KOPT-K1 (cell line): ENCODE measurements around the gene TNNC2.
A peak's percentile ranks its signal among the peaks of the same experiment; 100 is the strongest.
"Not testable (repeated sequence)": the region's sequence is repeated elsewhere in the genome, so short reads cannot be mapped to it uniquely, and the experiment has no call there.

Experiments used
- H3K27ac ChIP-seq: fragments of 200-600 bp; sonication (generic); 2 replicates; pipeline ENCODE4 v1.5.1; 2016; ENCODE audit warnings: antibody characterized with exemption, mild to moderate bottlenecking, low read depth, low read length; ENCODE audit not compliant: poor library complexity, severe bottlenecking
- H3K36me3 ChIP-seq: fragments of 200-600 bp; sonication (generic); 2 replicates; pipeline ENCODE4 v1.5.1; 2017; ENCODE audit warnings: antibody characterized with exemption, mild to moderate bottlenecking, low read length, moderate library complexity; ENCODE audit not compliant: insufficient read depth
- H3K9me3 ChIP-seq: fragments of 200-600 bp; sonication (generic); 2 replicates; pipeline ENCODE4 v1.5.1; 2017; ENCODE audit warnings: antibody characterized with exemption, low read length, mild to moderate bottlenecking; ENCODE audit not compliant: insufficient read depth, poor library complexity, severe bottlenecking

Gene TNNC2

GRCh38 chr20:45817376-45818194, 9.5 kb downstream of the TNNC2 start:
- H3K27ac ChIP-seq: no peak overlapping the region
- peaks cover 44% of the 10 kb centered on the region for H3K36me3 ChIP-seq
- no peaks in the 10 kb centered on the region for H3K9me3 ChIP-seq

DNA sequence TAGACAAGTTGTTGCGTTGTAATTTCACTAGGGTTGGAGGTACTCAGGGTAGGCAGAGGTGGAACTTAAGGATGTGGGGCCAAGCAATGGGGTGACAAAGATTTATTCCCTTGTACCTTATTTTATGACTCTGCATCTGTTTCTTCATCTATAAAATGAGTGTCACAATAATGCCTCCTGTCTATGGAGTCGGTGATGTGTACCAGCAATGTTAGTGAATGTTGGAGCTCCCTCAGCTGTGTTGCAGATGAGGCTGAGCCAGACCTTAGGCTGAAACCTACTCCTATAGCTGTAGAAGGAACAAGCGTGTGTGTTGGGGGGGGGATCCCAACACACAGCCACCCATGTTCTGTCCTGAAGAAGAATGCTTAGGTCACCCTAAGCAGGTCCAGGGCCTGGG, 10.2 kb downstream of the TNNC2 start:
- H3K36me3 ChIP-seq: peaks cover 45% of the 10 kb centered on the region
- H3K27ac ChIP-seq: no peak overlapping the region
- H3K9me3 ChIP-seq: peaks cover 1% of the 10 kb centered on the region

GRCh38 chr20:45814314-45814713, 12.8 kb downstream of the TNNC2 start:
- H3K36me3 ChIP-seq: peaks cover 71% of the 10 kb centered on the region
- H3K9me3 ChIP-seq: peaks cover 11% of the 10 kb centered on the region
- H3K27ac ChIP-seq: no peak overlapping the region

DNA sequence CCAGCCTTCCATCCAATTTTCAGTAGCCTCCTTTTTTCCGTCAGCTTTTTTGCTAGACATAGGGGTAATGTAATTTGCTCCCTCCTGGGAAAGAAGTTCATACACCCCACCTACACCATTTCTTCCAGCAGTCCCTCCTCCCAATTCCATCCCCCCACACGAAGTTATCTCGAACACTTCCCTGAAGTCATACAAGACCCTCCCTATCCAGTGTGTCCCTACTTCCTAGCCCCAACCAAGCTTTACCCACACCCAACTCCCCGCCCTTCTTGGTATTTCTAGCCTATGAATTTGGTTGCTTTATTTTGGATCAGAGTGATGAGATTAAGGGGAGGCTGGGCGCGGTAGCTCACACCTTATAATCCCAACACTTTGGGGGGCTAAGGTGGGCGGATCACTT, 13.6 kb downstream of the TNNC2 start:
- Histone ChIP-seq H3K36me3 (peaks cover 79% of the 10 kb centered on the region), H3K27ac (peak overlapping the region; percentile 91), H3K9me3 (peaks cover 11% of the 10 kb centered on the region)

- Histone ChIP-seq H3K27ac (peak overlapping the region; percentile 91), H3K36me3 (peaks cover 84% of the 10 kb centered on the region), H3K9me3 (peaks cover 11% of the 10 kb centered on the region)
Measured at GRCh38 chr20:45813006-45813340, 14.1 kb downstream of the TNNC2 start.

GRCh38 chr20:45812157-45813005, 14.7 kb downstream of the TNNC2 start, which contains the start of gene UBE2C:
Gene UBE2C (plus strand): TSS chr20:45812644. CDS start chr20:45812696, 52 bp downstream.
- Histone ChIP-seq H3K36me3 (peaks cover 86% of the 10 kb centered on the region), H3K9me3 (peaks cover 11% of the 10 kb centered on the region), H3K27ac (peak within 1 kb of the TSS; percentile 91)

DNA sequence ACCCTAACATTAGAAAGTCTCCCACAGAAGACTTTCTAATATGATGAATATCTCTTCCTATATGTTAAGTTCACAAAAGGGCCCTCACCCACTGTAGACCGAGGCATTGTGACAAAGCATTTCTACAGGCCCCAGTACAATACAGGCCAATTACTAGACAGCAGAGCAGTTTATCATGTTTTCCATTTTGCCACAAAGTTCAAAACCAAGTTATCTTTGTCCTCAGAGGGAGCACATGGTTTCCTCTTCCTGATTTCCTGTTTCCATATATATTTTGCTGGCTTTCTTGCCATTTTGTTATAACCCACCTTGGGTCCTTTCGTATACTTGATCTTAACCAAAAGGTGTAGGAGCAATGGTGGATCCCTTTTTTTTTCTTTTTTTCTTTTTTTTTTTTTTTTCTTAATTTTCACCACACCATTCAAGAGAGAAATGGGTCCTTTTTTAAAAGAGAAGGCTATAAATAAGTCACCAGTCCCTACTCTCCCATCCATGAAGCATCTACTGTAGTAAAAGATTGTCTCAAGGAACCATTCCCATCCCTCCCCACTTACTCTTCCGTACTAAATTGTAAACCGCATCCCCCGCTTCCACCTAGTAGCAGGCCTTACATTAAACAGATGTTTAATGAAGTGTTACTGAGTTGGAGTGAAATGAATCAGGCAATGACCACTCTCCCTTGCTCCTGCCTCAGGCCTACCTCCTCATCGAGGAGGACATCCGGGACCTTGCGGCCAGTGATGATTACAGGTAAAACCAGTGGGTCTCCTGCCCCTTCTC, 16.7 kb downstream of the TNNC2 start:
- H3K36me3 ChIP-seq: peaks cover 86% of the 10 kb centered on the region
- H3K9me3 ChIP-seq: peaks cover 11% of the 10 kb centered on the region
- no peak overlapping the region for H3K27ac ChIP-seq

- peaks cover 65% of the 10 kb centered on the region for H3K36me3 ChIP-seq
Measured at GRCh38 chr20:45801851-45802250, 25.3 kb downstream of the TNNC2 start.

DNA sequence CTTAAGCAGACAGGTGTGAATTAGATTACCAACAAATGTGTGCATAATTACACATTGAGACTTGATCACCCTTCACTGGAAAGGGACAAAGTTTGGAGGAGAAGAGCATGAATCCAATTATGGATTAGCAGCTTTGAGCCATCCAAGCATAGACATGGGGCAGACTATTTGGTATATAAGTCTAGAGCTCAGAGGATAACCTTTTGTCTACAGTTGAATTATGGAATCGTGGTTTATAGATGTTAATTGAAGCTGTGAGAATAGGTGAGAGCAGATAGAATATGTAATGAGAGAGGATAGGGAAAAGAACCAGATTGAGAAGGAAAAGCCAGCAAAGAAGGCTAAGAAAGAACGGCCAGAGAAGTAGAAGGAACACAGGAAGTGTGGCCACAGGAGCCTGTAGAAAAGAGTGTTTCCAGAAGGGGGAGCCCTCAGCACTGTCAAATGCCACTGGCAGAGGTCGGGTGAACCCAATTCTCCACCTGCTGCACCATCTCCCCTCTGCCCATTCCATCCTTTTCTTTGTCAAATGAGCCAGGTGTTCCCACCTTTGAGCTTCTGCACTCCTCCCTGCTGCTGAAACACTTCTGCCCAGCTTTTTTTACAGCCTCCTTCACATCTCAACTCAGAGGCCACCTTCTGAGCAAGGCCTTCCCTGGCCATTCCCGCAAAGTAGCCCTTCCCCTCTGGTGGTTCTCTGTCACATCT, 28.0 kb downstream of the TNNC2 start:
- peak overlapping the region; percentile 2 for H3K27ac ChIP-seq
- no peaks in the 10 kb centered on the region for H3K9me3 ChIP-seq
- peaks cover 62% of the 10 kb centered on the region for H3K36me3 ChIP-seq

More at GRCh38 chr20:45801851-45802250, 25.3 kb downstream of the TNNC2 start:
- H3K9me3 ChIP-seq: no peaks in the 10 kb centered on the region
- no peak overlapping the region for H3K27ac ChIP-seq

GRCh38 chr20:45797955-45798354, 29.2 kb downstream of the TNNC2 start:
- not testable (repeated sequence) for H3K27ac ChIP-seq, H3K9me3 ChIP-seq
- peaks cover 57% of the 10 kb centered on the region for H3K36me3 ChIP-seq

GRCh38 chr20:45797510-45797909, 29.6 kb downstream of the TNNC2 start:
- not testable (repeated sequence) for H3K9me3 ChIP-seq, H3K27ac ChIP-seq
- H3K36me3 ChIP-seq: peaks cover 53% of the 10 kb centered on the region

GRCh38 chr20:45796337-45797065, 30.6 kb downstream of the TNNC2 start:
- Histone ChIP-seq H3K9me3 (no peaks in the 10 kb centered on the region), H3K36me3 (peaks cover 43% of the 10 kb centered on the region), H3K27ac (no peak overlapping the region)

DNA sequence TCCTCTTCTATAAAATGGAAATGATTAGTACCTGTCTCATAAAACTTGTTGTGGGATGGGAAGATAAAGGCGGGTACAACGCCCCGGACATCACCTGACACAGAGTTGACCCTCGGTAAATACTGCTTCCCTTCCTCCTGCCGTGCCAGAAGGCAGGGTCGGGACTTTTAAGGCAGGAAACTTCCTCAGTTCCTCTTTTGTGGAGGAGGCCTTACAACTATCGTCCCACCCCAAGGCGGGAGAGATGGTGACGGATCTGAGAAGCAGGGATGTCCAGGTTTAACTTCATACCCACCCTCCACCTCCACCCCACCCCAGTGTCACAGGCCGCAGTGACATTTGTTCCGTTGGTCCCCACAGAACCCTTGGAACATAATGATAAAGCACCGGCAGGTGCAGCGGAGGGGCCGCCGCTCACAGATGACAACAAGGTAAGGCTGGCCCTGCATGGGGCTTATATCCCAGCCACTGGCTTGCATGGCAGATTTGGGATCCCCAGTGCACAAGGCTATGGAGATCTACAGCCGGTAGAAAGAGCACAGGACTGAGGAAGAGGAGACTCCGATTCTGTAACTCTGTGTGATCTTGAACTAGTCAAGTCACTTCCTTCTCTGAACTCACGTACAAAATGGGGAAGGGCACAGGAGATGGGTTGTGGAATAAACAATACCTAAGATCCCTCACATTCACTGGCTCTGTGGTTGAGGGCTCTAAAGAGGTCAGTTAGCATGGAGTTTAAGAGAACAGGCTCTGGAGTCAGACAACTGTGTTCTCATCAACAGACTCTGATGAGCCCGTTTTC, 34.6 kb downstream of the TNNC2 start:
- Histone ChIP-seq H3K27ac (peak overlapping the region; percentile 67), H3K36me3 (peaks cover 34% of the 10 kb centered on the region), H3K9me3 (no peaks in the 10 kb centered on the region)
